NT2/D1 (cell line): ENCODE results near the gene NUDT4B.
"Not testable (repeated sequence)": the region's sequence is repeated elsewhere in the genome, so short reads cannot be mapped to it uniquely, and the experiment has no call there.

ENCODE experiments used
- SUZ12 ChIP-seq: IDR thresholded peaks from 2 replicates; pipeline ENCODE4 v1.6.1; 2011; ENCODE audit not compliant: insufficient read length, insufficient read depth; ENCODE audit errors: extremely low read depth
- YY1 ChIP-seq: IDR thresholded peaks from 2 replicates; pipeline ENCODE4 v1.6.1; 2011; ENCODE audit not compliant: insufficient read length, insufficient read depth
- ZNF274 ChIP-seq: IDR thresholded peaks from 2 replicates; pipeline ENCODE4 v1.6.1; 2011; ENCODE audit warnings: mild to moderate bottlenecking, low read depth, low read length

DNA sequence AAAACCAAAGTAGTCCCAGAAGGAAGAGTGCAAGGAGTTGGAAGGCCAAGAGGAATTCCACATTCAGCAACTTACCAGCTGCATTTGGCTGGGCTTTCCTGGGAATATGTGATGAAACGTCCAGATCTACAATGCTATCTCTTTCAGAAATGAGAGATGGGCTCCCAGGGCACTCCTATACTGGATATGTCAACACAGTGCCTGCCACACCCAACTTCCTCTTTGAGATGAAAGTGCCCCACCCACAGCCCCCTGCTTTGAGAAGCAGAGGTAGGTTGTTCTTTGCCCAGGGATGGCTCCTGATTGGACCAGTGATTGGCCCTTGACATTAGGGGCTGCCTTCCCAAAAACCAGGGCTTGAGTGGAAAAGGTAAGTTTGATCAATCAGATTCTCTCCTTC is 36.2 kb upstream of the NUDT4B start:
- TF ChIP-seq ZNF274, SUZ12, YY1: not testable (repeated sequence)
